Dendritic cell treated with granulocyte-macrophage colony-stimulating factor and Interleukin-4, amounts not matched to agents 40 ng/mL and 50 ng/mL, for 4 days (primary cell): Measurements from ENCODE around the gene IGSF21.

Experiments
- H3K27ac Mint-ChIP-seq: one replicate; pipeline ENCODE4 v1.8.0; 2022; ENCODE audit warnings: mild to moderate bottlenecking, mixed read lengths
- H3K27me3 Mint-ChIP-seq: one replicate; pipeline ENCODE4 v1.8.0; 2022; ENCODE audit warnings: mild to moderate bottlenecking, mixed read lengths
- H3K36me3 Mint-ChIP-seq: one replicate; pipeline ENCODE4 v1.8.0; 2022; ENCODE audit warnings: low read depth, mixed read lengths
- H3K4me1 Mint-ChIP-seq: one replicate; pipeline ENCODE4 v1.8.0; 2022; ENCODE audit warnings: low read depth, mixed read lengths
- H3K4me3 Mint-ChIP-seq: one replicate; pipeline ENCODE4 v1.8.0; 2022; ENCODE audit warnings: mild to moderate bottlenecking, moderate library complexity, mixed read lengths
- H3K9me3 Mint-ChIP-seq: one replicate; pipeline ENCODE4 v1.8.0; 2022; ENCODE audit warnings: mixed read lengths
- intact Hi-C: fragments of 100-400 bp; cut with micrococcal nuclease; formaldehyde crosslinking; loops from one replicate; pipeline ENCODE4 v1.15.0; 2022

Gene IGSF21

DNA sequence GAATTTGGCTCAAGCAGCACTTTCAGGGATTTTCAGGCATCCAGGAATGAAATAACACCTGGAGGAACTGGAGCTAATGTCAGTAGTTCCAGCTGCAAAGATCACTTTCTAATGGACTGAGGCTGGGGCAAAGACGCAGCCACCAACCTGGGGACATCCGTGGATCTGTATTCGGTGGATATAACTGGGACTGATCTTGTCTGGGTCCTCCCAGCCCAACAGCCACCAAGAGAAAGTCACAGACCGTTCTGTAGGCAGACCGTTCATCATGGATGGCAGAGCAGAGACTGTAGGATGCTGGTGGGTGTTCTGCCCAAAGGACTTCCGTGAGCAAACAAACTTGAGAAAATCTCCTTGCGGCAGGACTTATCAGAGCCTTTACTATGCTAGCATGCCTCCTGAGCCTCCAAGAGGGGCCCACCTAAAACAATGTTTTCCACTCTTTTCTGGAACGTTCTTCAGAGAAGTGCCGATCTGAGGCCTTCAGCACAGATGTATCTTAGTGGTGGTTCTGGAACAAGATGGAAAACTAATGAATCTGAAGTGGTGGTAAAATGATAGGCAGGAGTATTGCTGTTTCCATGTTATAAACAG, 287.1 kb downstream of the IGSF21 start:
- H3K27me3 Mint-ChIP-seq, result no peaks in the 10 kb centered on the region
- no peaks in the 10 kb centered on the region for H3K9me3 Mint-ChIP-seq
- intact Hi-C loops, result no loop called here
- no peak overlapping the region for H3K4me3 Mint-ChIP-seq
- H3K4me1 Mint-ChIP-seq, result no peaks in the 10 kb centered on the region
- H3K36me3 Mint-ChIP-seq, result no peaks in the 10 kb centered on the region
- H3K27ac Mint-ChIP-seq, result no peak overlapping the region

GRCh38 chr1:18396247-18396980, 288.8 kb downstream of the IGSF21 start:
- Mint-ChIP-seq H3K27me3 (no peaks in the 10 kb centered on the region), H3K4me3 (no peak overlapping the region), H3K36me3 (no peaks in the 10 kb centered on the region), H3K27ac (no peak overlapping the region), H3K9me3 (no peaks in the 10 kb centered on the region), H3K4me1 (no peaks in the 10 kb centered on the region)
- intact Hi-C loops, result no loop called here

DNA sequence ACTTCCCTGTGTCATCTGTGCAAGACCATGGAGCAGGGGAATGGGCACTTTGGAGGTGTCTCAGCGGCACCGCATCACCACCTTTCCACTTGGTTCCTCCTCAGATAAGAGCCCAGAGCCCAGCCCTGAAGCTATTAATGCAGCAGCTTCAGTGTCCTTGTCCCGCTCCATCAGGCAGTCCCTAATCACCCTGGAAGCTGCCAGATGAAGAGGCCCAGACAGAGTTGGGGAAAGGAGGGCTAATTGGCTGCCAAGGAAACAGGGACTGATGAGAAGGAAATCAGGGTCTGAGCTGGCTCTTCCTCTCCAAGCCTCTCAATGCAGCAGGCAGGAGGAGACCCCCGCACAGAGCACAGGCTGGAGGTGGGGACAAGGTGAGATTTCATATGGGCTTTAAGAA, 290.0 kb downstream of the IGSF21 start:
- intact Hi-C loops, result no loop called here
- Mint-ChIP-seq H3K27ac (no peak overlapping the region), H3K4me1 (no peaks in the 10 kb centered on the region), H3K9me3 (no peaks in the 10 kb centered on the region), H3K36me3 (no peaks in the 10 kb centered on the region), H3K27me3 (no peaks in the 10 kb centered on the region), H3K4me3 (no peak overlapping the region)

DNA sequence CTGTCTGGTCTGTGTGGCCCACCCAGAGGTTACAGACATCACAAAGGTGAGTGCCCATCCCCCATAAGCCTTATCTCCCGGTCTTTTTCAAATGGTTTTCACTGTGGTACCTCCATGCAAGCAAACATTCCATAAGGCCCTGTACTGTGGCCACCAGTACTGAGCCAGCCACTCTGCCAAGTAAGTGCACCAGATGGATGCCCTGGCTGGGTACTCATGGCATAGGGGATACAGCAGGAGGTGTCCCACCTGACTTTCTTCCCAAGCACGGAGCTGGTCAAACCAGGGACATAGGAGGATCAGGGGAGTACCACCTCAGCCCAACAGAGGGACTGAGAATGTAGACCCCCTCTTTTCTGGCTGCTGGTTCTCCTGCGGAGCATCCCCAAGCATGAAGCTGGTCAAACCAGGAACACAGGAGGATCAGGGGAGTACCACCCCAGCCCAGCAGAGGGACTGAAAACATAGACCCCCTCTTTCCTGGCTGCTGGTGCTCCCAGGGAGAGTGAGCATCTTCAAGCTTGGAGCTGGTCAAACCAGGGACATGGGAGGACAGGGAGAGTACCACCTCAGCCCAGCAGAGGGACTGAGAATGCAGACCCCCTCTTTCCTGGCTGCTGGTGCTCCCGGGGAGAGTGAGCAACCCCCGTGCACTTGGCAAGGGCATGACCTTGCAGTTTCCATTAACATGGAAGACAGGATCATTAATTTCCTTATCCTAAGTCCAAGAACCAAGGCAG, 291.4 kb downstream of the IGSF21 start:
- intact Hi-C loops, result no loop called here

GRCh38 chr1:18400347-18401102, 292.9 kb downstream of the IGSF21 start:
- Mint-ChIP-seq H3K4me1 (no peaks in the 10 kb centered on the region), H3K4me3 (no peak overlapping the region), H3K36me3 (no peaks in the 10 kb centered on the region), H3K9me3 (no peaks in the 10 kb centered on the region), H3K27ac (no peak overlapping the region), H3K27me3 (peaks cover 1% of the 10 kb centered on the region)
- intact Hi-C loops, result no loop called here

More for the DNA sequence above, 291.4 kb downstream of the IGSF21 start:
- H3K27me3 Mint-ChIP-seq, result peaks cover 1% of the 10 kb centered on the region
- no peak overlapping the region for H3K27ac Mint-ChIP-seq
- no peak overlapping the region for H3K4me3 Mint-ChIP-seq
- H3K4me1 Mint-ChIP-seq, result no peaks in the 10 kb centered on the region
- H3K9me3 Mint-ChIP-seq, result no peaks in the 10 kb centered on the region
- H3K36me3 Mint-ChIP-seq, result no peaks in the 10 kb centered on the region

- Mint-ChIP-seq H3K27ac (no peak overlapping the region), H3K36me3 (no peaks in the 10 kb centered on the region), H3K4me3 (no peak overlapping the region), H3K27me3 (peaks cover 1% of the 10 kb centered on the region), H3K4me1 (no peaks in the 10 kb centered on the region), H3K9me3 (no peaks in the 10 kb centered on the region)
- intact Hi-C loops, result no loop called here
Observed at GRCh38 chr1:18401921-18402320, 294.3 kb downstream of the IGSF21 start.

- H3K4me1 Mint-ChIP-seq, result no peaks in the 10 kb centered on the region
- no peaks in the 10 kb centered on the region for H3K36me3 Mint-ChIP-seq
- no peak overlapping the region for H3K27ac Mint-ChIP-seq
- no peaks in the 10 kb centered on the region for H3K9me3 Mint-ChIP-seq
- no peak overlapping the region for H3K4me3 Mint-ChIP-seq
- H3K27me3 Mint-ChIP-seq, result peaks cover 1% of the 10 kb centered on the region
- intact Hi-C loops, result no loop called here
Observed at GRCh38 chr1:18404460-18404859, 296.9 kb downstream of the IGSF21 start.

DNA sequence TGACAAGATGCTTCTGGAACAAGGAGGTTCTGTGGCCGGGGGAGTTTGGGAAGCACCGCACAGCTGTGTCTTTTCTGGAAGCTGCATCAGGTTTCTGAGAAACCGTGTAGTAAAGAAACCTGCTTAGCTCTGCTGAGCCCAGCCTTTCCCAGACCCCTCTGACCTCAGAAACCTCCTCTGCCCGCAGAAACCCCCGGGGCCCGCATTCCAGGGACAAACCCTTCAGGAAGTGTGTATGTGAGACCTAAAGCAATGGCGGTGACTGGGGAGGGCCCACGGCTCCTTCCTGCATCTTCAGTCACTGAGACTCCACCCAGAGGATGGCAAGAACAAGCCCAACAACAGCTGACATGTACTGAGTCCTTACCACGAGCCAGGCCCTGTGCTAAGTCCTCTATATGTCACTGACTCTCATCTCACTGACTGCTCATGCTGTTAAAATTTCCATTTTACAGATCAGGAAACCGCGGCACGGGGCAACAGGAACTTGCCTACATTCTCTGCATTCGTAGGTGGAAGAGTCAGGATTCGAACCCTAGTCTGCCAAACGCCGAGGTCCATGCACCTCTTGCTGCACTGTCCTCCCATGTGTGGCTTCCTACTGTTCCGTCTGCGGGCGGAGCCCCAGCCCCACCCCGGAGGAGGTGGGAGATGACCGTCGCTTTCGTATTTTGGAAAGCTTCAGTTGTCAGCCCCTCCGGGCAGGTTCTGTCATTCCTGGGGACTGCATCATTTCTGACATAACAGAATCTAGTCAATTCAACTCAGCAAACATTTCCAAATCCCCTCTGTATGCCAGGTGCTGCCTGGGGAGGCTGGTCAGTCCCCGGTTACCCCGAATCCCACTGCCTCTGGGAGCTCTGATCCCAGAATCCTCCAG, 299.8 kb downstream of the IGSF21 start:
- Mint-ChIP-seq H3K9me3 (peaks cover 13% of the 10 kb centered on the region), H3K27me3 (peaks cover 1% of the 10 kb centered on the region), H3K4me3 (no peak overlapping the region), H3K27ac (no peak overlapping the region), H3K36me3 (no peaks in the 10 kb centered on the region), H3K4me1 (no peaks in the 10 kb centered on the region)
- intact Hi-C loops, result no loop called here

- Mint-ChIP-seq H3K27ac (no peak overlapping the region), H3K36me3 (no peaks in the 10 kb centered on the region), H3K27me3 (no peaks in the 10 kb centered on the region), H3K9me3 (peaks cover 21% of the 10 kb centered on the region), H3K4me1 (no peaks in the 10 kb centered on the region), H3K4me3 (no peak overlapping the region)
- intact Hi-C loops, result no loop called here
Observed at GRCh38 chr1:18408656-18409370, 301.2 kb downstream of the IGSF21 start.

GRCh38 chr1:18409609-18410237, 302.1 kb downstream of the IGSF21 start:
- H3K4me3 Mint-ChIP-seq, result no peak overlapping the region
- no peak overlapping the region for H3K27ac Mint-ChIP-seq
- H3K36me3 Mint-ChIP-seq, result no peaks in the 10 kb centered on the region
- no peaks in the 10 kb centered on the region for H3K27me3 Mint-ChIP-seq
- intact Hi-C loops, result no loop called here
- no peaks in the 10 kb centered on the region for H3K4me1 Mint-ChIP-seq
- peaks cover 21% of the 10 kb centered on the region for H3K9me3 Mint-ChIP-seq

GRCh38 chr1:18410407-18410806, 302.8 kb downstream of the IGSF21 start:
- Mint-ChIP-seq H3K4me1 (no peaks in the 10 kb centered on the region), H3K9me3 (peaks cover 21% of the 10 kb centered on the region), H3K27me3 (no peaks in the 10 kb centered on the region), H3K27ac (no peak overlapping the region), H3K4me3 (no peak overlapping the region), H3K36me3 (no peaks in the 10 kb centered on the region)
- intact Hi-C loops, result no loop called here

GRCh38 chr1:18411321-18411720, 303.7 kb downstream of the IGSF21 start:
- no peak overlapping the region for H3K4me3 Mint-ChIP-seq

More at GRCh38 chr1:18411321-18411720, 303.7 kb downstream of the IGSF21 start:
- H3K27me3 Mint-ChIP-seq, result no peaks in the 10 kb centered on the region
- H3K9me3 Mint-ChIP-seq, result peaks cover 21% of the 10 kb centered on the region
- no peak overlapping the region for H3K27ac Mint-ChIP-seq
- no peaks in the 10 kb centered on the region for H3K4me1 Mint-ChIP-seq
- H3K36me3 Mint-ChIP-seq, result no peaks in the 10 kb centered on the region
- intact Hi-C loops, result no loop called here
